IMR-90 (cell line): ENCODE results near the gene MTUS2. TPM values are rescaled to one million over a fixed set of nuclear protein-coding genes. Genes with fewer than 3 reads are reported as not detected.

Experiments
- ATAC-seq: fragments of 200-7000 bp; cut with Tn5 transposase; 2 replicates; pipeline ENCODE4 v1.9.1; 2020; ENCODE audit warnings: low read depth, mild to moderate bottlenecking, moderate library complexity
- BruUV-seq: library from RNA; stranded (reverse); fragments of 400-500 nt; replicated peaks from 2 replicates; lab custom pipeline; 2021; lab: Mats Ljungman, UMichigan
- CTCF ChIA-PET: fragments of 300-600 bp; formaldehyde crosslinking; extraction: SDS; loops from one replicate; lab custom pipeline; 2021; ENCODE audit warnings: antibody characterized with exemption; lab: Yijun Ruan, JAX
- POLR2A ChIA-PET: fragments of 300-600 bp; sonication (Branson Sonifier 250); formaldehyde crosslinking; loops from one replicate; lab custom pipeline; 2022; ENCODE audit warnings: antibody characterized with exemption; ENCODE audit not compliant: unreplicated experiment; lab: Charles Lee
- DNase-seq: peaks from one replicate; pipeline ENCODE4 v3.0.0; 2013
- H2AFZ ChIP-seq: replicated peaks from 2 replicates; pipeline ENCODE3; 2013; ENCODE audit warnings: low read length, mild to moderate bottlenecking; ENCODE audit not compliant: poor library complexity
- H2AK5ac ChIP-seq: 2 replicates; pipeline ENCODE4 v1.6.1; 2013; ENCODE audit warnings: low read depth, low read length, inconsistent platforms
- H2AK9ac ChIP-seq: replicated peaks from 2 replicates; pipeline ENCODE3; 2013; ENCODE audit warnings: mild to moderate bottlenecking, low read depth, low read length, moderate library complexity; ENCODE audit not compliant: poor library complexity
- H2BK120ac ChIP-seq: 2 replicates; pipeline ENCODE4 v1.6.1; 2013; ENCODE audit warnings: low read depth, low read length, inconsistent platforms
- H2BK15ac ChIP-seq: 3 replicates; pipeline ENCODE4 v1.6.1; 2013; ENCODE audit warnings: low read depth, low read length, inconsistent platforms
- H2BK20ac ChIP-seq: 2 replicates; pipeline ENCODE4 v1.6.1; 2013; ENCODE audit warnings: low read depth, mild to moderate bottlenecking, inconsistent platforms, low read length, moderate library complexity
- H2BK5ac ChIP-seq: 2 replicates; pipeline ENCODE4 v1.6.1; 2013; ENCODE audit warnings: mild to moderate bottlenecking, low read depth, low read length, inconsistent platforms; ENCODE audit not compliant: poor library complexity, severe bottlenecking
- H3K14ac ChIP-seq: replicated peaks from 2 replicates; pipeline ENCODE4 v1.6.1; 2013; ENCODE audit warnings: low read depth, low read length, inconsistent platforms
- H3K18ac ChIP-seq: 2 replicates; pipeline ENCODE4 v1.6.1; 2013; ENCODE audit warnings: low read depth, low read length, control low read depth
- H3K23ac ChIP-seq: 2 replicates; pipeline ENCODE4 v1.6.1; 2013; ENCODE audit warnings: low read depth, low read length, inconsistent platforms
- H3K27ac ChIP-seq: 2 replicates; pipeline ENCODE4 v1.5.1; 2013; ENCODE audit warnings: mild to moderate bottlenecking, control low read depth, low read length; ENCODE audit not compliant: insufficient read depth
- H3K27me3 ChIP-seq: 2 replicates; pipeline ENCODE4 v1.6.1; 2013; ENCODE audit warnings: low read length; ENCODE audit not compliant: control insufficient read depth, insufficient read depth
- H3K36me3 ChIP-seq: 2 replicates; pipeline ENCODE4 v1.6.1; 2013; ENCODE audit warnings: low read length, mixed read lengths; ENCODE audit not compliant: control insufficient read depth, insufficient read depth
- H3K4ac ChIP-seq: 2 replicates; pipeline ENCODE4 v1.6.1; 2013; ENCODE audit warnings: low read depth, low read length, inconsistent platforms
- H3K4me1 ChIP-seq: 2 replicates; pipeline ENCODE4 v1.6.1; 2013; ENCODE audit warnings: low read length, mixed read lengths; ENCODE audit not compliant: control insufficient read depth, insufficient read depth
- H3K4me2 ChIP-seq: 2 replicates; pipeline ENCODE4 v1.6.1; 2013; ENCODE audit warnings: low read depth, mild to moderate bottlenecking, control low read depth, low read length, moderate library complexity
- H3K4me3 ChIP-seq: 2 replicates; pipeline ENCODE4 v1.5.1; 2013; ENCODE audit warnings: low read depth, mild to moderate bottlenecking, control low read depth, low read length, moderate library complexity; ENCODE audit not compliant: insufficient read depth
- H3K56ac ChIP-seq: 2 replicates; pipeline ENCODE4 v1.6.1; 2013; ENCODE audit warnings: low read length, inconsistent platforms; ENCODE audit not compliant: insufficient read depth; ENCODE audit errors: extremely low read depth
- H3K79me1 ChIP-seq, 2 experiments: 2 replicates each; pipeline ENCODE4 v1.6.1; 2013; ENCODE audit warnings: low read length in 2 of 2, inconsistent platforms in 1 of 2, low read depth in 1 of 2
- H3K9ac ChIP-seq: 2 replicates; pipeline ENCODE4 v1.6.1; 2013; ENCODE audit warnings: low read depth, low read length, control low read depth
- H3K9me1 ChIP-seq: 2 replicates; pipeline ENCODE4 v1.6.1; 2013; ENCODE audit warnings: low read length, inconsistent platforms; ENCODE audit not compliant: insufficient read depth
- H3K9me3 ChIP-seq: 2 replicates; pipeline ENCODE4 v1.6.1; 2013; ENCODE audit warnings: low read length; ENCODE audit not compliant: control insufficient read depth, insufficient read depth
- H4K20me1 ChIP-seq: 2 replicates; pipeline ENCODE4 v1.6.1; 2013; ENCODE audit warnings: low read length, inconsistent platforms; ENCODE audit not compliant: insufficient read depth
- H4K5ac ChIP-seq: 2 replicates; pipeline ENCODE4 v1.6.1; 2013; ENCODE audit warnings: mild to moderate bottlenecking, low read depth, low read length, control low read depth
- H4K8ac ChIP-seq, 2 experiments: 2 replicates each; pipeline ENCODE4 v1.6.1; 2013; ENCODE audit warnings: low read depth in 2 of 2, low read length in 2 of 2, control low read depth in 1 of 2, inconsistent platforms in 1 of 2
- H4K91ac ChIP-seq: 2 replicates; pipeline ENCODE4 v1.6.1; 2013; ENCODE audit warnings: low read depth, low read length, inconsistent platforms; ENCODE audit not compliant: insufficient read depth
- BHLHE40 ChIP-seq: fragments of 150-350 bp; IDR thresholded peaks from 2 replicates; pipeline ENCODE4 v1.6.1; 2016; ENCODE audit warnings: mild to moderate bottlenecking, low read depth, low read length
- CEBPB ChIP-seq: IDR thresholded peaks from 2 replicates; pipeline ENCODE4 v1.6.1; 2012; ENCODE audit warnings: low read depth, low read length, improper control_type of control experiment
- CHD1 ChIP-seq: IDR thresholded peaks from 2 replicates; pipeline ENCODE4 v1.6.1; 2012; ENCODE audit warnings: low read depth, low read length, improper control_type of control experiment
- NFE2L2 ChIP-seq: fragments of 150-350 bp; IDR thresholded peaks from 2 replicates; pipeline ENCODE4 v1.6.1; 2016; ENCODE audit warnings: low read depth, mild to moderate bottlenecking, low read length
- RAD21 ChIP-seq: IDR thresholded peaks from 2 replicates; pipeline ENCODE4 v1.6.1; 2012; ENCODE audit warnings: low read length, improper control_type of control experiment
- RCOR1 ChIP-seq: IDR thresholded peaks from 2 replicates; pipeline ENCODE4 v1.6.1; 2012; ENCODE audit warnings: mild to moderate bottlenecking, low read length, improper control_type of control experiment; ENCODE audit not compliant: insufficient replicate concordance
- WGBS, 2 experiments: methylation state at CpG; one replicate each; pipeline versions ENCODE4 v1.1.5 to v1.1.7; 2013; ENCODE audit warnings: missing lambda C conversion rate in 2 of 2; ENCODE audit not compliant: insufficient read length in 1 of 2; ENCODE audit errors: extremely low coverage in 2 of 2; 5-methylcytosine and 5-hydroxymethylcytosine counted together
- dilution Hi-C: fragments of 300-500 bp; cut with HindIII; formaldehyde crosslinking; loops from one replicate; pipeline ENCODE4 v1.14.3; 2018; ENCODE audit warnings: low sequenced_read_pairs; ENCODE audit not compliant: unreplicated experiment
- in situ Hi-C: fragments of 300-500 bp; cut with MboI; formaldehyde crosslinking; loops from 3 replicates; pipeline ENCODE4 v1.14.3; 2019; ENCODE audit warnings: low sequenced_read_pairs, inconsistent platforms, mixed read lengths
- intact Hi-C: fragments of 100-400 bp; cut with micrococcal nuclease; formaldehyde crosslinking; loops from 2 replicates; pipeline ENCODE4 v1.10.0; 2022
- polyA plus RNA-seq, 3 experiments: library from polyadenylated mRNA; depleted of rRNA; stranded (reverse); fragments of >200 nt; gene quantifications; 2 replicates each; pipeline ENCODE4 v1.2.3, GENCODE V29; 2012; ENCODE audit warnings: low replicate concordance in 1 of 3
- total RNA-seq: library from RNA; depleted of rRNA; stranded (reverse); fragments of >200 nt; gene quantifications from 2 replicates; pipeline ENCODE4 v1.2.3, GENCODE V29; 2012
- TF ChIP-seq, protein P1 (sequence below): fragments of 150-350 bp; IDR thresholded peaks from 2 replicates; pipeline ENCODE4 v1.6.1; 2016; ENCODE audit warnings: low read depth, mild to moderate bottlenecking, low read length, moderate library complexity, borderline replicate concordance
- TF ChIP-seq, protein P2 (sequence below): fragments of 150-350 bp; IDR thresholded peaks from 2 replicates; pipeline ENCODE4 v1.6.1; 2017; ENCODE audit warnings: mild to moderate bottlenecking, antibody characterized with exemption, low read length, low read depth

The MTUS2 gene
- total and polyA plus RNA-seq, 2 of the 4 experiments (the other 2 are of a cell fraction), result under 0.01 to 0.02 TPM

DNA sequence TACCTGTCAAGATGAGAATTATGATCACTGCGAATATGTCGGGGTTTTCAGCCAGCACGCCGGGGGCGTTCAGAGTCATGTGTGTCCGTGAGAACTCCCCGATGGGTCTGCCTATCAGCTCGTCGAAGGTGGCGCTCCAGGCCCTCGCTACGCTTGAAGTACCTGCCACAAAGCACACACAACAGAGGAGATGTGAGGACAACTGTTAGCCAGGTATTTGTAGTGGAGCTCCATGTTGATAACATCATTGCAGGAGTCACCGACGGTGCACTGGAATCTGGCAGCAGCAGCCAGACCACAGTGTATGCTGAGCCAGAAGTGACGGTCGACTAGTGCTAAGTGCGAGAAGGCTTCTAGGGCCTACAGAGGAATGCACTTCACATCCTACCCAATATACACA lies 712.7 kb downstream of the MTUS2 start:
- H3K9me1 ChIP-seq, result peaks cover 5% of the 10 kb centered on the region; the same call in 1 of the 2 replicates
- H3K9ac ChIP-seq, result no peak overlapping the region
- H3K36me3 ChIP-seq, result peaks cover 42% of the 10 kb centered on the region
- H2BK15ac ChIP-seq, result no peak overlapping the region
- no TSS peak for BruUV-seq
- H3K14ac ChIP-seq, result no peak overlapping the region
- ATAC-seq (no peak), DNase-seq (no peak)
- H2BK120ac ChIP-seq, result no peak overlapping the region
- ChIA-PET POLR2A (no interaction called here), CTCF (no interaction called here)
- no peak overlapping the region for H2BK20ac ChIP-seq
- H3K56ac ChIP-seq, result no peak overlapping the region
- no peak overlapping the region for H2AK9ac ChIP-seq
- H3K27me3 ChIP-seq, result no peaks in the 10 kb centered on the region
- no peak overlapping the region for H2AFZ ChIP-seq
- intact Hi-C loops, result no loop called here
- no peak overlapping the region for H3K4me3 ChIP-seq
- no peak overlapping the region for H2BK5ac ChIP-seq
- H3K79me1 ChIP-seq, result peaks cover 31 to 65% of the 10 kb centered on the region in 2 experiments
- no peak overlapping the region for H4K5ac ChIP-seq
- H4K8ac ChIP-seq, result no peak overlapping the region
- no peaks in the 10 kb centered on the region for H3K4me1 ChIP-seq
- WGBS, 2 experiments, result 94% methylated on average over 7 of the region's 17 CpGs; no CpG with 5 or more reads in 1 of the 2 experiments
- no peak overlapping the region for H3K18ac ChIP-seq
- H3K4ac ChIP-seq, result no peak overlapping the region
- H3K23ac ChIP-seq, result no peak overlapping the region
- no peak overlapping the region for H2AK5ac ChIP-seq
- no peaks in the 10 kb centered on the region for H3K9me3 ChIP-seq
- dilution Hi-C loops, result no loop called here
- in situ Hi-C loops, result no loop called here
- peaks cover 15% of the 10 kb centered on the region; the same call in 1 of the 2 replicates for H4K20me1 ChIP-seq
- H3K27ac ChIP-seq, result no peak overlapping the region
- H4K91ac ChIP-seq, result no peak overlapping the region
- TF ChIP-seq, protein P1, sequence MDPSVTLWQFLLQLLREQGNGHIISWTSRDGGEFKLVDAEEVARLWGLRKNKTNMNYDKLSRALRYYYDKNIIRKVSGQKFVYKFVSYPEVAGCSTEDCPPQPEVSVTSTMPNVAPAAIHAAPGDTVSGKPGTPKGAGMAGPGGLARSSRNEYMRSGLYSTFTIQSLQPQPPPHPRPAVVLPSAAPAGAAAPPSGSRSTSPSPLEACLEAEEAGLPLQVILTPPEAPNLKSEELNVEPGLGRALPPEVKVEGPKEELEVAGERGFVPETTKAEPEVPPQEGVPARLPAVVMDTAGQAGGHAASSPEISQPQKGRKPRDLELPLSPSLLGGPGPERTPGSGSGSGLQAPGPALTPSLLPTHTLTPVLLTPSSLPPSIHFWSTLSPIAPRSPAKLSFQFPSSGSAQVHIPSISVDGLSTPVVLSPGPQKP, result no peak
- no peak for TF ChIP-seq BHLHE40
- no peak for TF ChIP-seq NFE2L2
- no peak for TF ChIP-seq CHD1
- TF ChIP-seq, protein P2, sequence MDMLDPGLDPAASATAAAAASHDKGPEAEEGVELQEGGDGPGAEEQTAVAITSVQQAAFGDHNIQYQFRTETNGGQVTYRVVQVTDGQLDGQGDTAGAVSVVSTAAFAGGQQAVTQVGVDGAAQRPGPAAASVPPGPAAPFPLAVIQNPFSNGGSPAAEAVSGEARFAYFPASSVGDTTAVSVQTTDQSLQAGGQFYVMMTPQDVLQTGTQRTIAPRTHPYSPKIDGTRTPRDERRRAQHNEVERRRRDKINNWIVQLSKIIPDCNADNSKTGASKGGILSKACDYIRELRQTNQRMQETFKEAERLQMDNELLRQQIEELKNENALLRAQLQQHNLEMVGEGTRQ, result no peak
- no peak for TF ChIP-seq RCOR1
- TF ChIP-seq RAD21, result no peak
- no peak for TF ChIP-seq CEBPB
- H3K4me2 ChIP-seq, result no peak overlapping the region
